GM19043 (cell line): ENCODE data around the gene OLFML1.
"Not testable (repeated sequence)": the region's sequence is repeated elsewhere in the genome, so short reads cannot be mapped to it uniquely, and the experiment has no call there.

ENCODE experiments used
- ATAC-seq: cut with Tn5 transposase; IDR thresholded peaks from one replicate; pipeline ENCODE4 v1.9.1; 2021; ENCODE audit warnings: low read depth; ENCODE audit not compliant: unreplicated experiment

Gene OLFML1

DNA sequence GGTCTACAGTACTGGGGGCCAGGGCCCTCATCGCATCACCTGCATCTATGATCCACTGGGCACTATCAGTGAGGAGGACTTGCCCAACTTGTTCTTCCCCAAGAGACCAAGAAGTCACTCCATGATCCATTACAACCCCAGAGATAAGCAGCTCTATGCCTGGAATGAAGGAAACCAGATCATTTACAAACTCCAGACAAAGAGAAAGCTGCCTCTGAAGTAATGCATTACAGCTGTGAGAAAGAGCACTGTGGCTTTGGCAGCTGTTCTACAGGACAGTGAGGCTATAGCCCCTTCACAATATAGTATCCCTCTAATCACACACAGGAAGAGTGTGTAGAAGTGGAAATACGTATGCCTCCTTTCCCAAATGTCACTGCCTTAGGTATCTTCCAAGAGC is 24.7 kb downstream of the OLFML1 start:
- no peak for ATAC-seq

- no peak for ATAC-seq
Measured at GRCh38 chr11:7511401-7511800, 26.1 kb downstream of the OLFML1 start.

- ATAC-seq = peak; percentile 69
Measured at GRCh38 chr11:7512525-7513233, 27.4 kb downstream of the OLFML1 start.

DNA sequence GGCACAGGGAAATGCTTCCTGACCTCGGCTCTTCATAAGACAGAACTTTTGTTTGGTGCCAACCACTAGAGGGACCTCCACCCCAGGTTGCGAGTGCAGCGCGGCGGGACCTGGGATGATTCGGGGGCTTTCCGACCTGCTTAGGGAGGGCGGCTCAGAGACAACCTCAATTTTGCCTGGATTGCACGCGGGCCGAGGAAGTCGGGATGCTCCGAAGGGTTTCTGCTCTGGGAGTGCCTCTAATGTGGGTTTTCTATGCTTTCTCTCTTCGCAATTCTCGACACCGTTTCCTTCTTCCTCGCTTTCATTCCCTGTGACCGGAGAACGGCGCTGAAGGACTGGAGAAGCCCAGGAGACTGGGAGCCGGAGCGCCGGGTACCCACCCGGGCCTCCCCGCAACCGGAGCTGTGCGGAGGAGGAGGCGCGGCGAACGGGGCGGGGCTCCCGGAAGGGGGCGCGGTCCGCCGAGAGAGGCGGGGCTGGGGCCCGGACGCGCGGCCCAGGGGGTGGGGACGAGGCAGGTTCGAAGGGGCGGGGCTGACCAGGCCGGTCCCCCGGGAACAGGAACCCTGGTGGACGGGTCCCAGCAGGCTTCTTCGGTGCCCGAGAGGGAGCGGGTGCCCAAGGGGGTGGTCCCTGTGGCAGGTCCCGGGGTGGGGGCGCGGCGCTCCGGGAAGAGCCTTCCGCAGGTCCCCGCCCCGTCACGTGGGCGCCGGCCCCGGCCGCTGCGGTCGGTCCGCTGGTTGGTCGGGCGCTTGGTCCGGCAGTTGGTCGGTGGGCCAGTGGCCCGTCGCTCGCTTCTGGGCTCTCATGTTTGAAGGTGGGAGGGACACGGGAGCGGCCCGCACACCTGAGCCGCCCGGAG is 28.2 kb downstream of the OLFML1 start, which contains the start of gene PPFIBP2:
TSS of gene PPFIBP2 (plus strand) at position 766 of the 865 bp plus-strand sequence. CDS start 35,477 bp downstream, outside the sequence.
- ATAC-seq = peak; percentile 58

DNA sequence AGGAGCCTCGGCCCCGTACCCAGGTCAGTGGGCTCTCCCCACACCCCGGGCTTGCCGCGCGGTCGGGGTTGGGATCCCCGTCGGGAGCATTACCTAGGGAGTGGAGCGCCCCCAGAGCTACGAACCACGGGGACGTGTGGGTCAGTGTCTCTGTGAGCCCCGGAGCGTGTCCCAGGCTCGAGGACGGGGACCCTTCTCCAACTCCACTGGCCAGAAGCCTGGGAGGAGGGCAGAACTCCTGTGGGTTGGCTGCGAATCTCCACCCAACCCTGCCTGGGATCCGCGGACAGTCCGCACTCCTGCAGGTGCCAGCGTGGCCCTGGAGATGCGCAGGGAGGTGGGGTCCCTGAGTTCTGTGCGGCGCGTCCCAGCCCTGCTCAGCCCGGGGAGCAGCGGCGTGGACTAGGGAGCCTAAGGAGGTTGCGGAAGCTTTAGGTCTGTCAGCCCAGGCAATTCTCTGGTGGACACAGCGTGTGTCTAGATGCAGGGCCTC is 28.8 kb downstream of the OLFML1 start:
- ATAC-seq = no peak

- no peak for ATAC-seq
Measured at GRCh38 chr11:7515447-7515886, 30.2 kb downstream of the OLFML1 start.

GRCh38 chr11:7516475-7516874 is 31.2 kb downstream of the OLFML1 start:
- ATAC-seq = no peak

GRCh38 chr11:7517743-7518142 is 32.4 kb downstream of the OLFML1 start:
- ATAC-seq = not testable (repeated sequence)

DNA sequence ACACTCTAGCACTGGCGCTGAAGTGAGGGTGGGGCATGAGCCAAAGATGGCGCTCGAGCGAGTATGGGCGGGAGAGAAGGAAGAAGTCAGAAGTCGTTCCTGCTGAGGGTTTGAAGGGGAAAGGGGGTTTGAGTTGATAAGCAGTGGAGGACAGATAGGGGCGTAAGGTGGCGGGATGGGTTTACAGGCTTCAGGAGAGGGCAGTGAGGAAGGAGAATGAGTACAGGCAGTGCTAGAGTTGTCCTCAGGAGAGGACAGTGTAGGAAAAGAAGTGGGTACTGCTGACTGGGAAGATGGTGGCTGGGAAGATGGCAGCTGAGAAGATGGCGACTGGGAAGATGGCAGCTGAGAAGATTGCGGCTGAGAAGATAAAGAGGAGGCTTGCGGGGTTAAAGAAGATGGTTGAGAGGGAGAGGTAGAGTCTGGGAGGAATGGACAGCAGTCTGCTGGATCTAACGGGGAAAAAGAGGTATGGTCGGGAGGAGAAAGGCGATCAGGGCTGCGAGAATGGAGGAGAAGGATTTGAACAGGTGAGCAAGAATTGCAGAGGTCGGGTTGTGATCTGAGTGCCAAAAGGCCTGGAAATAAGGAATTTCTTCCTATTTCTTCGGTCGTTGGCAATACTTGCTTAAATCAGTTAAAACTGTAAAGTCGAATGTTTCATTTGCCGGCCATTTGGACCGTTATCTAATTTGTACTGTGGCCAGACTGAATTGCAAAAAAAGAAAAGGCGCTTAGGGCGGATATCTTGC is 33.7 kb downstream of the OLFML1 start:
- no peak for ATAC-seq

- peak; percentile 49 for ATAC-seq
Measured at GRCh38 chr11:7520011-7520942, 35.0 kb downstream of the OLFML1 start.

- ATAC-seq = peak; percentile 74
Measured at GRCh38 chr11:7520981-7521487, 35.7 kb downstream of the OLFML1 start.

GRCh38 chr11:7522121-7522520 is 36.8 kb downstream of the OLFML1 start:
- ATAC-seq = no peak

GRCh38 chr11:7522546-7522945 is 37.2 kb downstream of the OLFML1 start:
- no peak for ATAC-seq

- ATAC-seq = no peak
Measured at GRCh38 chr11:7523416-7524210, 38.3 kb downstream of the OLFML1 start.

- ATAC-seq = no peak
Measured at GRCh38 chr11:7524462-7525235, 39.3 kb downstream of the OLFML1 start.

GRCh38 chr11:7525424-7525823 is 40.1 kb downstream of the OLFML1 start:
- no peak for ATAC-seq

DNA sequence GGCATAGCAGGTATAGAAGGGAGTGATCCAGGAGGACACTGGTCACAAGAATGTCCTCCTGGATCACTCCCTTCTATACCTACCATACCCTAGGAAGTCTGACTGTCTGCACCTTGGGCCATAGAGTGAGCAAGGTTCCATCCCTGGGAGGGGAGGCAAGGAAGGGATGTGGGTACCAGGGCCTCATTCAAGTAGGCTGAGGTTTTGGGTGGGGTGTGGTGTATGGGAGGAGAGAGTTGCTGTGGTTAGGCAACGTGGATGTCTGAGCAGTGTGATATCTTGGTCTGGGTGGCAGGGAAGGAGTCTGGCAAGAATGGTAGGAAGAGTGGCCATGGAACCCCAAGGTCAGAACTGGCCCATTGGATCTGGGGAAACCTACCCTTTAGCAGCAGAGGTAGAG is 41.7 kb downstream of the OLFML1 start:
- no peak for ATAC-seq

DNA sequence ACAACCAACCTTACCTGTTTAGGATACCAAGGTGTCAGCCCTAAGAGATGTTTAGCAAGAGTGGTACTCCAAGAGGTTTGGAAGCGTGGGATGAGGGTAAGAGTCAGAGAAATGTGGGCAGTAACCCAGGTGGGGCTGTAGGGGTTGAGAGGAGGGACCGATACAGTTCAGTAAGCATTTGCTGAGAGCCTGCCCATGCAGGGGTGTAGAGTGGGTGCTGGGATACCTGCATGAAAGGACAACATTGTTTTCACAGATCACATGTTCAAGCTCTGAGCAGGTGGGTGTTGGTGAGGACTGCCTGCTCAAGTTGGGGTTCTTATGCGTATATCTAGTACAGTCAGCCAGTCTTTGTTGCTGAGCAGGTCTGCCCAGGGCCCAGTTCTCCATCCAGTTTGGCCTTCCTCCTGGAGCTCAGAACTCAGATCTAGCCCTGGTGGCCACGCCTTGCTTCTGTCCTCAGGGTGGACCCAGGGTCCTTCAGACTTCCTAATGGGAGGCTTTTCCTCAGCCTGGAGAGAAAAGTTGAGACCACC is 43.3 kb downstream of the OLFML1 start:
- ATAC-seq = no peak
